ENCODE measurements around the gene TP53TG5. TPM values are rescaled to one million over a fixed set of nuclear protein-coding genes. Genes with fewer than 3 reads are reported as not detected.

The TP53TG5 gene
- total RNA-seq, 1 donor from 2014 or later: not detected

- intact Hi-C loops (cut with DNase I): no loop called here
- peak; percentile 91 for ATAC-seq
- peak overlapping the region; percentile 71 for H3K27ac ChIP-seq
Measured at GRCh38 chr20:45373353-45374100, 4.6 kb downstream of the TP53TG5 start.

DNA sequence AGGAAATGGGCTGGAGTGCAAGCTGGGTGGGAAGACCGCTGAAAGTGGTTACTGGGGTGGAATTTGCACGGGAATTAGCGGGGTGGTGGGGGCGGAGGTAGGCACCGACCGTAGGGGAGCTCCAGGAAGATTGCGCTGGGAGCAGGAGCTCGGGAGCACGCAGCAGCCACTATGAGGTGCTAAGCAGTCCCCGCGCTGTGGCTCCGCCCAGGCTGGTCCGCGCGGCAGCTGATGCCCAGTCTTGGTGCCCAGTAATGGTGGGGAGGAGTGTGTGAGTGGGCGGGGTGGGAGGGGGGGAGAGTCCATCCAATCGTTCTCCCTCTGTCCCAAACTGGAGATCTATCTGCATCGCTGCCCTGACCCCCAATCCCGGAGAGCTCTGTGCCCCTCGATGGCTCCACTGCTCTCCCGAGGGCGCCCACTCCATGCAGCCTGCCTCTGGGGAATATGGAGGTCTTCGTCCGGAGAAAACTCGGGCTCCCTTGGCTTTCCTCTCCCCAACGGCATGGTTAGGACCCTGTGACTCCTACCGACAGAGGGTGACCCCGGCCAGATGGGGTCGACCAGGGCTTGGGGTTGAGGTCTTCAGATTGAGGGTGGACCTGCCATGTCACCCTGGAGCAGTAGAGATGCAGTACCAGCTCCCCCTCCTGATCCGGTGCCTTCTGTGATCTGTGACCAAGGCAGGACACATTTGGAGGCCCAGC is 5.3 kb downstream of the TP53TG5 start:
- no peaks in the 10 kb centered on the region for H3K27me3 ChIP-seq (ENCODE audit: low read depth)
- peak; percentile 55 to 57 for ATAC-seq
- peaks cover 44% of the 10 kb centered on the region for H3K4me1 ChIP-seq
- intact Hi-C loops (cut with DNase I): no loop called here
- peak overlapping the region; percentile 71 for H3K27ac ChIP-seq
- H3K4me3 ChIP-seq: peak overlapping the region; percentile 61
- DNase-seq: peak; percentile 68
- no peaks in the 10 kb centered on the region for H3K9me3 ChIP-seq
- TF ChIP-seq, protein P1, sequence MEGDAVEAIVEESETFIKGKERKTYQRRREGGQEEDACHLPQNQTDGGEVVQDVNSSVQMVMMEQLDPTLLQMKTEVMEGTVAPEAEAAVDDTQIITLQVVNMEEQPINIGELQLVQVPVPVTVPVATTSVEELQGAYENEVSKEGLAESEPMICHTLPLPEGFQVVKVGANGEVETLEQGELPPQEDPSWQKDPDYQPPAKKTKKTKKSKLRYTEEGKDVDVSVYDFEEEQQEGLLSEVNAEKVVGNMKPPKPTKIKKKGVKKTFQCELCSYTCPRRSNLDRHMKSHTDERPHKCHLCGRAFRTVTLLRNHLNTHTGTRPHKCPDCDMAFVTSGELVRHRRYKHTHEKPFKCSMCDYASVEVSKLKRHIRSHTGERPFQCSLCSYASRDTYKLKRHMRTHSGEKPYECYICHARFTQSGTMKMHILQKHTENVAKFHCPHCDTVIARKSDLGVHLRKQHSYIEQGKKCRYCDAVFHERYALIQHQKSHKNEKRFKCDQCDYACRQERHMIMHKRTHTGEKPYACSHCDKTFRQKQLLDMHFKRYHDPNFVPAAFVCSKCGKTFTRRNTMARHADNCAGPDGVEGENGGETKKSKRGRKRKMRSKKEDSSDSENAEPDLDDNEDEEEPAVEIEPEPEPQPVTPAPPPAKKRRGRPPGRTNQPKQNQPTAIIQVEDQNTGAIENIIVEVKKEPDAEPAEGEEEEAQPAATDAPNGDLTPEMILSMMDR (IDR thresholded peaks at IDR 0.05): no peak
- H3K36me3 ChIP-seq: peaks cover 11% of the 10 kb centered on the region

More at GRCh38 chr20:45373353-45374100, 4.6 kb downstream of the TP53TG5 start:
- peaks cover 37% of the 10 kb centered on the region for H3K4me1 ChIP-seq
- H3K4me3 ChIP-seq: peak overlapping the region; percentile 61
- H3K9me3 ChIP-seq: no peaks in the 10 kb centered on the region
- H3K36me3 ChIP-seq: peaks cover 3% of the 10 kb centered on the region
- peak; percentile 92 for DNase-seq
- no peaks in the 10 kb centered on the region for H3K27me3 ChIP-seq (ENCODE audit: low read depth)
- TF ChIP-seq, protein P1 (IDR thresholded peaks at IDR 0.05): peak; percentile 88

DNA sequence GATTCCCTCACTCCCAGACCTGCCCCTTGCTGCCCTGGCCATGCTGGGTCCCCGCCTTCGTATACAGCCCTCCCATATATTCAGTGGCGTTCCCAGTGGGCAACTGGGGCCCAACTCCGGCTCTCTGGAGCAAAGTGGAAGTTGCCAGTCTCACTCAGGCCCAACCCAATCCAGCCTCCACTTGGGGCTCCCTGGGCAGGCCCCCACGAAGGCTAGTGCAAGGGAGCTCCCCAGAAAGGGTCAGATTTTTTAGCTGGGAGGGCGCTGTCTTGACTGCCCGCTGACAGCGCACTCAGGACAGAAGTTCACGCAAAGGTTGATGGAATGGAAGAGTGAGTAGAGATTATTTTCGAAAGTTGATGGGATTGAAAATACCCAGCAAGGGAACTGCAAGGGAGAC is 5.9 kb downstream of the TP53TG5 start:
- TF ChIP-seq, protein P1 (IDR thresholded peaks at IDR 0.05): no peak
- DNase-seq (no peak), ATAC-seq (no peak)

DNA sequence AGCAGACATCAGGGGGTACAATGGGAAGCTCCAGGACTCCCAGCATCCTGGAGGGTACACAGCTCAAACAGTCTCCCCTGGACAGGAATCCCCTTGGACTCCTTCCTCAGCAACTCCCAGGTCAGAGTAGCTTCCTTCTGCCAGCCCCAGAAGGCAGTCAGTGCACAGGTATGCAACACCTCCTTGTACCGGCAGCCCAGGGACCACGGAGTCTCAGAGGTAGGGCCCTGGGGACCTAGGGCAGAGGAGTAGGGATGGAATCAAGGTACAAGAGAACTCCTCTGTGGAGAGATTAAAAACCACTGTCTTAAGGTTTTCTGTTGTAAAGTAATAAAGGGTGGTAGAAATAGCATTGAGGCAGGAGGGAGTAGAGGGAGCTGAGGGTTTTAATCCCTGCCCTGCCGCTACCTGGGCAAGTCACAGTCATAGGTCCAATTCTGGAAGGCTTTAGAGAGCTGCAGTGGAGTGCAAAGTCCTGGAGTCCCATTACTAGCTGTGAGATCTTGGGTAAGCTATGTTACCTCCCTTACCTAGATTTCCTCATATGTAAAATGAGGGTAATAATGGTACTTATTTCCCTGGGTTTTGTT is 7.5 kb downstream of the TP53TG5 start:
- Histone ChIP-seq H3K27me3 (ENCODE audit: low read depth) (no peaks in the 10 kb centered on the region), H3K36me3 (peaks cover 32% of the 10 kb centered on the region), H3K4me3 (no peak overlapping the region), H3K27ac (no peak overlapping the region), H3K4me1 (peaks cover 49% of the 10 kb centered on the region), H3K9me3 (no peaks in the 10 kb centered on the region)
- intact Hi-C loops (cut with DNase I): no loop called here
- no peak for ATAC-seq
- TF ChIP-seq, protein P1 (IDR thresholded peaks at IDR 0.05): no peak
- DNase-seq: no peak

More for the DNA sequence above, 5.9 kb downstream of the TP53TG5 start:
- no peak overlapping the region for H3K27ac ChIP-seq
- no peak overlapping the region for H3K4me3 ChIP-seq
- intact Hi-C loops (cut with DNase I): no loop called here
- no peaks in the 10 kb centered on the region for H3K27me3 ChIP-seq (ENCODE audit: low read depth)
- peaks cover 16% of the 10 kb centered on the region for H3K36me3 ChIP-seq
- peaks cover 50% of the 10 kb centered on the region for H3K4me1 ChIP-seq
- no peaks in the 10 kb centered on the region for H3K9me3 ChIP-seq

DNA sequence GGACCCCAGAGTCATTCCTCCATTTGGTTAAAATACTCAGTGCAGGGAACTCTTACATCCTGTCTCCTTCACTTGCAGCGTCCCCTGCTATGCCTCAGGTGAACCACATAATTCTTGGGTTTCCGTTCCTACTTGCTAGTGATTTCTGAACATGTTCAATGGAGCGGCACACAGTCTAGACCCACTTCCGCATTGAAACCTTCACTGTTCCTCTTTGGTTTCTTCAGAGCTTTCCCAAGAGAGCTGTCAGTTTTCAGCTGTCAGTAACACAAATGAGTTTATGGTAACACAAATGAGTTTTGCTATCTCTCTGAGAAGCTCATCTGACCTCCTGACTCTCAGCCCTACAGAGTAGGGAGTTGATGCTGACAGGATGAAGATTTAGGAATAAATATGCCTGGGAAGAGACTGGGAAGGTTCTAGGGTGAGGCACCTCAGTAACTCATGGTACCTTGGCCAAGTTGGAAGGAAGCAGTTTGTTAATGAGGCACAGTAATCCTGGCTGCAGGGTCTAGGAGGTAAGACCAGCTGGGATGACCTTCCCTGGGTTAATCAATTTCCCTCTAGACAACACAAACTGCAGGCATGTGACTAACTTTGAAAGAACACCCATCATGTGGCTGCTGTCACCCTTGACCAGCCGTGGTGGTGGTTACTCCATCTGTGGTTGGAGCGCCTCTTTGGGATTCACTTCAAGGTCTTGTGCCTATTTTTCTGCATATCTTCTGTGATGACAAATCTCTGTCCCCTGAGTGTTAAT is 9.7 kb downstream of the TP53TG5 start:
- TF ChIP-seq, protein P1 (IDR thresholded peaks at IDR 0.05): no peak

More for the DNA sequence above, 9.7 kb downstream of the TP53TG5 start:
- intact Hi-C loops (cut with DNase I): no loop called here
- Histone ChIP-seq H3K4me1 (peaks cover 59% of the 10 kb centered on the region), H3K27me3 (ENCODE audit: low read depth) (no peaks in the 10 kb centered on the region), H3K36me3 (peaks cover 37% of the 10 kb centered on the region), H3K4me3 (no peak overlapping the region), H3K27ac (peak overlapping the region; percentile 57), H3K9me3 (no peaks in the 10 kb centered on the region)
- ATAC-seq (peak; percentile 18 to 55), DNase-seq (peak; percentile 60)
